Measurements from ENCODE around the gene CMSS1.
A peak's percentile ranks its signal among the peaks of the same experiment; 100 is the strongest.

Gene CMSS1

DNA sequence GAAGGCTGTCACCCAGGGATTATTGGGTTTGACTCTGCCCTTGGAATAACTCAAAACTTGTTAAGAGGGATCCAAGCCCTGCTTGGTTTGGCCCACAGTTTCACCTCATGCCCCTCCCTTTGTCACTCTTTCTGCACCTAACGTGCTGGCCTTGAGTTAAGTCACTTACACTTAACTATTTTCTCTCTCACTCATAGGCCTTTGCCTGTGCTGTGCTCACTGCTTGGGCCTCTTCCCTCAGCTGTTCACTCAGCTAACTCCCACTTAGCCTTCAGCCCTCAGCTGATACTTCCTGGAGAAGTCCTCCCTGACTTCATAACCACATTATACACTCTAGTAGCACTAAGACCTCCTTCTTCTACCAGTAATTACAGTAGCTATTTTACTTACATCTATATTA is 133.3 kb downstream of the CMSS1 start:
- no peak overlapping the region for H3K27ac ChIP-seq

DNA sequence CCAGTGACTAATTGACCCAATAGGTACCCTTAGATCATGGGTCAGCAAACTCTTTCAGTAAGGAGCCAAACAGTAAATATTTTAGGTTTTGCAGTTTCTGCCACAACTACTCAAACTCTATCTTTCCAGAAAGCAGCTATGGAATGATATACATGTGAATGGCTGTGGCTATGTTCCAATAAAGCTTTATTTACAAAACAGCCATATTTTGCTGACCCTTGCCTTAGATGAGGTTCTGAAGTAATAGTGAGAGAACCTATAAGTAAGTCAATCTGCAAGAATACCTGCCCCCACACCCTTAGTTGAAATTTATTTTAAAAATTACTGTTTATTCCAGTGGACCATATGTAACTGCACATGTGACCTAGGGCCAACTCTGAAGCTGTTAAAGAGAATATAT is 134.0 kb downstream of the CMSS1 start:
- H3K36me3 ChIP-seq (ENCODE audit: control insufficient read depth, insufficient read depth, low read length) = no peaks in the 10 kb centered on the region
- no peak overlapping the region for H3K4me2 ChIP-seq (ENCODE audit: low read length)
- no peak overlapping the region for H2AFZ ChIP-seq
- H3K9ac ChIP-seq = no peak overlapping the region
- TF ChIP-seq, protein P1, sequence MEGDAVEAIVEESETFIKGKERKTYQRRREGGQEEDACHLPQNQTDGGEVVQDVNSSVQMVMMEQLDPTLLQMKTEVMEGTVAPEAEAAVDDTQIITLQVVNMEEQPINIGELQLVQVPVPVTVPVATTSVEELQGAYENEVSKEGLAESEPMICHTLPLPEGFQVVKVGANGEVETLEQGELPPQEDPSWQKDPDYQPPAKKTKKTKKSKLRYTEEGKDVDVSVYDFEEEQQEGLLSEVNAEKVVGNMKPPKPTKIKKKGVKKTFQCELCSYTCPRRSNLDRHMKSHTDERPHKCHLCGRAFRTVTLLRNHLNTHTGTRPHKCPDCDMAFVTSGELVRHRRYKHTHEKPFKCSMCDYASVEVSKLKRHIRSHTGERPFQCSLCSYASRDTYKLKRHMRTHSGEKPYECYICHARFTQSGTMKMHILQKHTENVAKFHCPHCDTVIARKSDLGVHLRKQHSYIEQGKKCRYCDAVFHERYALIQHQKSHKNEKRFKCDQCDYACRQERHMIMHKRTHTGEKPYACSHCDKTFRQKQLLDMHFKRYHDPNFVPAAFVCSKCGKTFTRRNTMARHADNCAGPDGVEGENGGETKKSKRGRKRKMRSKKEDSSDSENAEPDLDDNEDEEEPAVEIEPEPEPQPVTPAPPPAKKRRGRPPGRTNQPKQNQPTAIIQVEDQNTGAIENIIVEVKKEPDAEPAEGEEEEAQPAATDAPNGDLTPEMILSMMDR (IDR thresholded peaks at IDR 0.05) = no peak
- H3K9me3 ChIP-seq (ENCODE audit: control insufficient read depth, low read length) = no peaks in the 10 kb centered on the region
- H3K27ac ChIP-seq = no peak overlapping the region
- no peaks in the 10 kb centered on the region for H3K27me3 ChIP-seq (ENCODE audit: control insufficient read depth, insufficient read depth, low read length)
- H3K79me2 ChIP-seq = no peaks in the 10 kb centered on the region
- peaks cover 11% of the 10 kb centered on the region for H3K4me1 ChIP-seq
- no peak overlapping the region for H3K4me3 ChIP-seq (ENCODE audit: low read depth, low read length)

More for the DNA sequence above, 133.3 kb downstream of the CMSS1 start:
- H3K36me3 ChIP-seq (ENCODE audit: control insufficient read depth, insufficient read depth, low read length) = no peaks in the 10 kb centered on the region
- H3K9ac ChIP-seq = no peak overlapping the region
- peak overlapping the region; percentile 18 for H2AFZ ChIP-seq
- no peaks in the 10 kb centered on the region for H3K9me3 ChIP-seq (ENCODE audit: control insufficient read depth, low read length)
- no peak overlapping the region for H3K4me3 ChIP-seq (ENCODE audit: low read depth, low read length)
- peaks cover 11% of the 10 kb centered on the region for H3K4me1 ChIP-seq
- H3K27me3 ChIP-seq (ENCODE audit: control insufficient read depth, insufficient read depth, low read length) = no peaks in the 10 kb centered on the region
- H3K79me2 ChIP-seq = no peaks in the 10 kb centered on the region
- TF ChIP-seq, protein P1 (IDR thresholded peaks at IDR 0.05) = no peak
- H3K4me2 ChIP-seq (ENCODE audit: low read length) = no peak overlapping the region

DNA sequence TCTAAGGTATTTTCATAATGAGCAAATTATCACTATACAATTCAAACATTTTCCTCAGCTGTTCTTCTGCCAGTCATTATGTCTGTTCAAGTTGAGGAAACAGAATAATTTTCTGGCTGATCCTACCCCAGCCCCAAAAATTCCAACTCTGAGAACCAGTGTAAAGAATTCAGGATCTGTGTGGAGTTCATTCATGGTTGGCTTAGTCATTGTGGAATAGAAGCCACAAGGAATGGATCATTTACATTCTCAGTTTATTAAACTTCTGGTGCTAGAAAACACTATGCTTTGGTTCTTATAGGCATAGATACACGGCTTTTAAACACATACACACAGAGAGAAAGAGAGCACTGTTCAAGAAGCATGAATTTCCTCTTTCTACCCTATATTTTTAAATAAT is 134.6 kb downstream of the CMSS1 start:
- H3K4me1 ChIP-seq = peaks cover 16% of the 10 kb centered on the region
- H2AFZ ChIP-seq = no peak overlapping the region
- H3K9me3 ChIP-seq (ENCODE audit: control insufficient read depth, low read length) = no peaks in the 10 kb centered on the region
- H3K4me3 ChIP-seq (ENCODE audit: low read depth, low read length) = no peak overlapping the region
- H3K9ac ChIP-seq = no peak overlapping the region
- TF ChIP-seq, protein P1 (IDR thresholded peaks at IDR 0.05) = no peak
- H3K27me3 ChIP-seq (ENCODE audit: control insufficient read depth, insufficient read depth, low read length) = no peaks in the 10 kb centered on the region
- H3K4me2 ChIP-seq (ENCODE audit: low read length) = no peak overlapping the region
- H3K79me2 ChIP-seq = no peaks in the 10 kb centered on the region
- H3K36me3 ChIP-seq (ENCODE audit: control insufficient read depth, insufficient read depth, low read length) = no peaks in the 10 kb centered on the region
- H3K27ac ChIP-seq = no peak overlapping the region

- TF ChIP-seq, protein P1 (IDR thresholded peaks at IDR 0.05) = no peak
- H3K36me3 ChIP-seq (ENCODE audit: control insufficient read depth, insufficient read depth, low read length) = no peaks in the 10 kb centered on the region
Measured at GRCh38 chr3:99953596-99953995, 135.9 kb downstream of the CMSS1 start.

DNA sequence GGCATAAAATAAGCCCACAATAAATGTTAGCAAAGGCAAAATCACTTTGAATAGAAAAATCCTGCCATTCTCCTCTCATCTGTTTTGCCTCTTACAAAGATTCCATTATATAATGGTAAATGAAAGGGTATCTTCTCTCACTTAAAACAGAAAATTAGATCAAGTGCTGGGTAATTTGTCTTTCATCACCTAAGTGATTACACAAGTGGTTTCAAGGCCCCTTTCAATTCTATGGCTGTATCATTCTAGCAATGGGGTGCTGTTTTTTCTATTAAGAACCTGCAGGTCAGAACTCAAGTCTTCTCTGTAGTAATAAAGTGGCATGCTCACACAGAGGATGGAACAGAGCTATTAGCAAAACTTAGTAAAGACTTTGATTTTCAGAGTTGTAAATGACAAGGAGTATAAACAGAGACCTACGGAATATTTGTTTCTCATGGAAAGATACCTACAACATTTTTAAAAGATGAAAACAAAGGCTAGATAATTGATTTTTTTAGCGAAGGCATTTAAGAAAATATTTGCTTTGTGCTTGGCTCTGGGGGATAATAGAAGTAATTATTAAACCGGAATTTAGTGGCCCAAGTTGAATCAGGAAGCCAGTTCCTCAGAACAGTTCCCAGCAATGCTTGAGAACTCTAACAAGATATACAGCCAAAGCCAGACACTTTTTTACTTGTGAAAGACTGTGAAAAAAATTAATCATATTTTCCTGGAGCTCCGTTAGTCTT is 137.4 kb downstream of the CMSS1 start:
- Histone ChIP-seq H3K4me3 (ENCODE audit: low read depth, low read length) (no peak overlapping the region), H3K27me3 (ENCODE audit: control insufficient read depth, insufficient read depth, low read length) (no peaks in the 10 kb centered on the region), H3K79me2 (no peaks in the 10 kb centered on the region), H3K36me3 (ENCODE audit: control insufficient read depth, insufficient read depth, low read length) (no peaks in the 10 kb centered on the region), H3K27ac (no peak overlapping the region), H3K4me2 (ENCODE audit: low read length) (no peak overlapping the region), H2AFZ (no peak overlapping the region), H3K4me1 (peaks cover 17% of the 10 kb centered on the region), H3K9ac (no peak overlapping the region), H3K9me3 (ENCODE audit: control insufficient read depth, low read length) (no peaks in the 10 kb centered on the region)
- TF ChIP-seq, protein P1 (IDR thresholded peaks at IDR 0.05) = no peak

More at GRCh38 chr3:99953596-99953995, 135.9 kb downstream of the CMSS1 start:
- Histone ChIP-seq H3K9ac (no peak overlapping the region), H3K4me2 (ENCODE audit: low read length) (no peak overlapping the region), H3K4me1 (peaks cover 17% of the 10 kb centered on the region), H3K79me2 (no peaks in the 10 kb centered on the region), H3K27ac (no peak overlapping the region), H3K4me3 (ENCODE audit: low read depth, low read length) (no peak overlapping the region), H2AFZ (no peak overlapping the region), H3K9me3 (ENCODE audit: control insufficient read depth, low read length) (no peaks in the 10 kb centered on the region), H3K27me3 (ENCODE audit: control insufficient read depth, insufficient read depth, low read length) (no peaks in the 10 kb centered on the region)
